ENCODE results near the gene GLRX. TPM values are rescaled to one million over a fixed set of nuclear protein-coding genes. Genes with fewer than 3 reads are reported as not detected.
"Not testable (repeated sequence)": the region's sequence is repeated elsewhere in the genome, so short reads cannot be mapped to it uniquely, and the experiment has no call there.

Gene GLRX
- total and polyA plus RNA-seq, 8 donors, result 1.7 to 20.9 (median 6.6) TPM

DNA sequence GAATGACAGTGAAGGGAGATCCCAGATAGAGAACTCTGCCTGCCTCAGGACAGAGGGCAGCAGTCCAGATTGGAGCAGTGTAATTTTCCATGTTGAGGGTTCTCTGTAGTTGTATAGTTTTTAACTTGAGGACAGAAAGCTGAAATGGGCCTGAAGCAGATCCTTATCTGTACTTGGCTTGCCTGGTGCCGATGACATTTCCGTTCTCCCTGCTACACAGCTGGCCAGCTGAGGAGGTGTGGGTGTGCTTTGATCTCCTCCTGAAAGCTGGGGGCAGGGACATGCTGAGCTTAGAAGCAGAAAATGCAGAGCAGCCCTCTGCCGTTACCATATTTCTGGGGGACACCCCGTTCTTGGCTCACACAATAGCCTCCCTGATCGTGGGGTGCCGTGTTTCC is 10.5 kb downstream of the GLRX start:
- TF ChIP-seq, protein P1, sequence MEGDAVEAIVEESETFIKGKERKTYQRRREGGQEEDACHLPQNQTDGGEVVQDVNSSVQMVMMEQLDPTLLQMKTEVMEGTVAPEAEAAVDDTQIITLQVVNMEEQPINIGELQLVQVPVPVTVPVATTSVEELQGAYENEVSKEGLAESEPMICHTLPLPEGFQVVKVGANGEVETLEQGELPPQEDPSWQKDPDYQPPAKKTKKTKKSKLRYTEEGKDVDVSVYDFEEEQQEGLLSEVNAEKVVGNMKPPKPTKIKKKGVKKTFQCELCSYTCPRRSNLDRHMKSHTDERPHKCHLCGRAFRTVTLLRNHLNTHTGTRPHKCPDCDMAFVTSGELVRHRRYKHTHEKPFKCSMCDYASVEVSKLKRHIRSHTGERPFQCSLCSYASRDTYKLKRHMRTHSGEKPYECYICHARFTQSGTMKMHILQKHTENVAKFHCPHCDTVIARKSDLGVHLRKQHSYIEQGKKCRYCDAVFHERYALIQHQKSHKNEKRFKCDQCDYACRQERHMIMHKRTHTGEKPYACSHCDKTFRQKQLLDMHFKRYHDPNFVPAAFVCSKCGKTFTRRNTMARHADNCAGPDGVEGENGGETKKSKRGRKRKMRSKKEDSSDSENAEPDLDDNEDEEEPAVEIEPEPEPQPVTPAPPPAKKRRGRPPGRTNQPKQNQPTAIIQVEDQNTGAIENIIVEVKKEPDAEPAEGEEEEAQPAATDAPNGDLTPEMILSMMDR (IDR thresholded peaks at IDR 0.05), result no peak
- Histone ChIP-seq H3K4me3 (no peak overlapping the region), H3K27me3 (no peaks in the 10 kb centered on the region), H3K36me3 (no peaks in the 10 kb centered on the region), H3K4me1 (peaks cover 0 to 19% (median 4%) of the 10 kb centered on the region in 3 donors), H3K9me3 (no peaks in the 10 kb centered on the region), H3K27ac (no peak overlapping the region)
- ATAC-seq, result peak in 3 of 4 donors; percentile 5 to 30 (median 24)
- intact Hi-C loops (cut with DNase I), result no loop called here
- no peak for FAIRE-seq
- DNase-seq, result no peak
- 77 to 79% methylated on average over 6 of the region's 6 CpGs for WGBS, 2 donors

DNA sequence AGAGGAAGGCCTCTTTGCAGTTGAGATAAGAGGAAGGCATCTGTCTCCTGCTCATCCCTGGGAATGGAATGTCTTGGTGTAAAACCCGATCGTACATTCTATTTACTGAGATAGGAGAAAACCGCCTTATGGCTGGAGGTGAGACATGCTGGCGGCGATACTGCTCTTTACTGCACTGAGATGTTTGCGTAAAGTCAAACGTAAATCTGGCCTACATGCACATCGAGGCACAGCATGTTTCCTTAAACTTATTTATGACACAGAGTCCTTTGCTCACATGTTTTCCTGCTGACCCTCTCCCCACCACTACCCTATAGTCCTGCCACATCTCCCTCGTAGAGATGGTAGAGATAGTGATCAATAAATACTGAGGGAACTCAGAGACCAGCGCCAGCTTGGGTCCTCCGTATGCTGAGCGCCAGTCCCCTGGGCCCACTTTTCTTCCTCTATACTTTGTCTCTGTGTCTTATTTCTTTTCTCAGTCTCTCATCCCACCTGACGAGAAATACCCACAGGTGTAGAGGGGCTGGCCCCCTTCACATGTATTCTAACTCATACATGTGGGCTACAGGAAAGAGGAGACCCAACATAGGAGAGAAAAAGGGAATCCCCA is 11.0 kb downstream of the GLRX start:
- peaks cover 0 to 19% (median 4%) of the 10 kb centered on the region in 3 donors for H3K4me1 ChIP-seq

DNA sequence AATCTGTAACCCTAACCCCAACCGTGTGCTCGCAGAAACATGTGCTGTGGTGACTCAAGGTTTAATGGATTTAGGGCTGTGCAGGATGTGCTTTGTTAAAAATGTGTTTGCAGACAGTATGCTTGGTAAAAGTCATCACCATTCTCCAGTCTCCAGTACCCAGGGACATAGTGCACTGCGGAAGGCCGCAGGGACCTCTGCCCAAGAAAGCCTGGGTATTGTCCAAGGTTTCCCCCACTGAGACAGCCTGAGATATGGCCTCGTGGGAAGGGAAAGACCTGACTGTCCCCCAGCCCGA is 11.5 kb downstream of the GLRX start:
- FAIRE-seq; H3K27me3 ChIP-seq; intact Hi-C loops (cut with DNase I); H3K4me3 ChIP-seq; ATAC-seq; H3K9me3 ChIP-seq; DNase-seq; H3K27ac ChIP-seq; H3K36me3 ChIP-seq: not testable (repeated sequence)
- WGBS, 2 donors, result 72 to 75% methylated on average over 6 of the region's 6 CpGs
- peaks cover 0 to 19% (median 4%) of the 10 kb centered on the region in 3 donors for H3K4me1 ChIP-seq

More for the DNA sequence above, 11.0 kb downstream of the GLRX start:
- H3K4me3 ChIP-seq; intact Hi-C loops (cut with DNase I); H3K27ac ChIP-seq; H3K27me3 ChIP-seq; FAIRE-seq; ATAC-seq; H3K9me3 ChIP-seq; H3K36me3 ChIP-seq; DNase-seq: not testable (repeated sequence)
- WGBS, 2 donors, result 88 to 90% methylated on average over 13 of the region's 13 CpGs

DNA sequence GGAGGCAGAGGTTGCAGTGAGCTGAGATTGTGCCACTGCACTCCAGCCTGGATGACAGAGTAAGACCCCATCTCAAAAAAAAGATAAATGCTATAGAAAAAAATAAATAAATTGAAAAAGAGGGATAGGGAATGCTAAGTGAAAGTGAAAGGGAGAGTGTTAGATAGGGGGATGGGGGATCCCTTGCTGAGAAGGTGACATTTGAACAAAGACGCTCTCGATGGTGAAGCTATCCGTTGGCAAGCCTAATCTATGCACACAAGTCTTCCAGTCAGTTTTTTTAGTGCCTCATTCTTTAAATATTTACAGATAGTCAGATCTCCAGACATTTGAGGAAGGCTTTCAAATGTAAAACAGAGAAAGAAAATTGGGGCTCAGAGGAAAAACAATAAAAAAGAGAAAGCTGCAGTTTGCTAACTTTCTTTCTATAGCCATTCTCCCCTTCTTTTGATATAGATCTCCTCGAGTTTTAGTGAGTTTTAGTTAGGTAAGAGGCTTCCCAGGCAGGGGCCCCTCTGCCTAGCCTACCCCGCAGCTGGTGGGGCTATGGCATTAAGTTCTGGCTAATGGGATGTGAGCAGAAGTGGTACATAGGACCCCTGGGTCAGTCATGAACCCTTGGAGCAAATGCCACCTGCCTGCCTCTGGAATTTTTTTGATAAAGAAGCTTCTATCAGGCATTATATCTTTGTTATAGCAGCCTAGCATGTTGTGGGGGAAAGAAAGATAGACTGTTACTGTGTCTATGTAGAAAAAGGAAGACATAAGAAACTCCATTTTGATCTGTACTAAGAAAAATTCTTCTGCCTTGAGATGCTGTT is 12.0 kb downstream of the GLRX start:
- Histone ChIP-seq H3K4me3 (no peak overlapping the region), H3K36me3 (no peaks in the 10 kb centered on the region), H3K4me1 (peaks cover 0 to 19% (median 4%) of the 10 kb centered on the region in 3 donors), H3K9me3 (no peaks in the 10 kb centered on the region), H3K27ac (peak overlapping the region in 1 of 4 donors; percentile 37), H3K27me3 (no peaks in the 10 kb centered on the region)
- intact Hi-C loops (cut with DNase I), result no loop called here
- TF ChIP-seq, protein P1 (IDR thresholded peaks at IDR 0.05), result no peak
- ATAC-seq (peak in 2 of 4 donors; percentile 33 to 43), DNase-seq (no peak), FAIRE-seq (no peak)
- WGBS, 2 donors, result 43 to 48% methylated on average over 5 of the region's 5 CpGs

DNA sequence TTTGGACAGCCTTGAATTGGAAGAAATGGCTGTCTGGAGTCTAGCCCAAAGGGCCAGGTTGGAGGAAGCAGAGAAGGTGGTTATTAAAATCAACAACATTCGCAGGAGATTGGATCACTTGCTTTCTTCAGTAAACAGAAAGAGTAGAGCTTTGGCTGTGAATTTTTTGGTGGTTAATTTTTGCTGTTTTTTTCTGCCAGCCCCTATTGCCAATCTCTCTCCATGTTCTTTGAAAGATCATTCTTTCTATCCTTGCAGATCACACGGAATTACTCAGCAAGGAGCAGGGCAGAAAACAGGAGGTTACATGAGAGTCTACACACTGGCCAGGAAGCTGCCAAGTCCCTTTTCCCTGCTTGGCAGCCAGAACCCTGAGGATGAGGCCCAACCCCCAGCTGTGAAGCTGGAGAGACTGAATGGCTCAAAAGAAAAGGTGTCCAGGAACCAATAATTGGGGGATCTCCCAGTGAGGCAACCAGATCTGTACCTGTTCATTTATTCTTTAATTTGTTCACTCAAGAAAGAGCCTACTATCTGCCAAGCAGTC is 13.0 kb downstream of the GLRX start:
- H3K9me3 ChIP-seq, result no peaks in the 10 kb centered on the region
- intact Hi-C loops (cut with DNase I), result no loop called here
- peaks cover 0 to 19% (median 4%) of the 10 kb centered on the region in 3 donors for H3K4me1 ChIP-seq
- H3K36me3 ChIP-seq, result no peaks in the 10 kb centered on the region
- no peak for DNase-seq
- peak; percentile 48 to 64 (median 57) for ATAC-seq
- 12 to 27% methylated on average over 2 of the region's 2 CpGs for WGBS, 2 donors
- TF ChIP-seq, protein P1 (IDR thresholded peaks at IDR 0.05), result no peak
- H3K27me3 ChIP-seq, result no peaks in the 10 kb centered on the region
- H3K4me3 ChIP-seq, result no peak overlapping the region
- no peak for FAIRE-seq
- H3K27ac ChIP-seq, result peak overlapping the region in 1 of 4 donors; percentile 50

Data from pancreas (tissue), 10 donors.